PC-3 (cell line): ENCODE measurements around the gene AGPAT3. TPM values are rescaled to one million over a fixed set of nuclear protein-coding genes. Genes with fewer than 3 reads are reported as not detected.

Experiments
- ATAC-seq: fragments of 200-7000 bp; cut with Tn5 transposase; 2 replicates; pipeline ENCODE4 v1.9.1; 2020; ENCODE audit warnings: mild to moderate bottlenecking, moderate library complexity
- BruUV-seq: library from RNA; stranded (reverse); fragments of 400-500 nt; replicated peaks from 2 replicates; lab custom pipeline; 2021; lab: Mats Ljungman, UMichigan
- CTCF ChIA-PET: fragments of 300-600 bp; sonication (Branson Sonifier 250); formaldehyde crosslinking; loops from one replicate; lab custom pipeline; 2022; ENCODE audit warnings: antibody characterized with exemption; lab: Charles Lee
- POLR2A ChIA-PET: fragments of 300-600 bp; sonication (Branson Sonifier 250); formaldehyde crosslinking; loops from one replicate; lab custom pipeline; 2022; ENCODE audit warnings: antibody characterized with exemption; ENCODE audit not compliant: unreplicated experiment; lab: Charles Lee
- DNase-seq: peaks from one replicate; pipeline ENCODE4 v3.0.0-alpha.2; 2015
- H2AFZ ChIP-seq: fragments of 300-600 bp; sonication (generic); 2 replicates; pipeline ENCODE4 v1.6.0; 2016; ENCODE audit warnings: antibody characterized with exemption, low read length
- H3F3A ChIP-seq: fragments of 300-600 bp; sonication (generic); one replicate; pipeline ENCODE4 v1.6.0; 2017; ENCODE audit warnings: antibody characterized with exemption, low read length, control low read depth, mild to moderate bottlenecking; ENCODE audit not compliant: unreplicated experiment
- H3K27ac ChIP-seq: fragments of 300-600 bp; sonication (generic); 2 replicates; pipeline ENCODE4 v1.5.1; 2016; ENCODE audit warnings: mild to moderate bottlenecking, low read length
- H3K27me3 ChIP-seq: fragments of 300-600 bp; sonication (generic); 2 replicates; pipeline ENCODE4 v1.6.1; 2016; ENCODE audit warnings: low read length, mixed read lengths
- H3K36me3 ChIP-seq: fragments of 300-600 bp; sonication (generic); 2 replicates; pipeline ENCODE4 v1.6.1; 2016; ENCODE audit warnings: low read depth, mixed run types, low read length, mixed read lengths
- H3K4me1 ChIP-seq: fragments of 300-600 bp; sonication (generic); 2 replicates; pipeline ENCODE4 v1.5.1; 2016; ENCODE audit warnings: low read length; ENCODE audit not compliant: insufficient read depth
- H3K4me2 ChIP-seq: fragments of 300-600 bp; sonication (generic); 2 replicates; pipeline ENCODE4 v1.6.0; 2016; ENCODE audit warnings: low read length
- H3K4me3 ChIP-seq: fragments of 300-600 bp; sonication (generic); 2 replicates; pipeline ENCODE4 v1.5.1; 2016; ENCODE audit warnings: mild to moderate bottlenecking, low read length, mixed read lengths
- H3K79me2 ChIP-seq: fragments of 300-600 bp; sonication (generic); 2 replicates; pipeline ENCODE4 v1.6.1; 2017; ENCODE audit warnings: low read length, mixed read lengths
- H3K9ac ChIP-seq: fragments of 300-600 bp; sonication (generic); 2 replicates; pipeline ENCODE4 v1.6.0; 2016; ENCODE audit warnings: mild to moderate bottlenecking, low read length
- H3K9me2 ChIP-seq: fragments of 300-600 bp; sonication (generic); replicated peaks from 2 replicates; pipeline ENCODE4 v1.6.1; 2016; ENCODE audit warnings: mixed run types, low read length, mixed read lengths
- H3K9me3 ChIP-seq: fragments of 300-600 bp; sonication (generic); 2 replicates; pipeline ENCODE4 v1.6.1; 2016; ENCODE audit warnings: low read length, mixed read lengths
- H4K20me1 ChIP-seq: fragments of 300-600 bp; sonication (generic); 2 replicates; pipeline ENCODE4 v1.6.1; 2016; ENCODE audit warnings: low read length, mixed read lengths
- CTCF ChIP-seq: fragments of 300-600 bp; sonication (generic); conservative IDR thresholded peaks from 2 replicates; pipeline ENCODE4 v1.5.1; 2017; ENCODE audit warnings: antibody characterized with exemption, low read depth, mild to moderate bottlenecking, low read length
- EZH2 ChIP-seq: fragments of 300-600 bp; sonication (generic); IDR thresholded peaks from one replicate; pipeline ENCODE4 v1.6.1; 2017; ENCODE audit warnings: antibody characterized with exemption, mild to moderate bottlenecking, low read length; ENCODE audit not compliant: unreplicated experiment
- EZH2phosphoT487 ChIP-seq: fragments of 300-600 bp; sonication (generic); IDR thresholded peaks from 2 replicates; pipeline ENCODE4 v1.6.1; 2018; ENCODE audit warnings: mild to moderate bottlenecking, antibody characterized with exemption, low read length, borderline replicate concordance
- intact Hi-C: fragments of 100-400 bp; cut with micrococcal nuclease; formaldehyde crosslinking; loops from 2 replicates; pipeline ENCODE4 v1.9.0; 2023
- total RNA-seq: library from RNA; depleted of rRNA; stranded (reverse); fragments of >200 nt; gene quantifications from 2 replicates; pipeline ENCODE4 v1.2.3, GENCODE V29; 2014

The AGPAT3 gene
- total RNA-seq, 1 experiment from 2014 or later = 76.1 TPM

DNA sequence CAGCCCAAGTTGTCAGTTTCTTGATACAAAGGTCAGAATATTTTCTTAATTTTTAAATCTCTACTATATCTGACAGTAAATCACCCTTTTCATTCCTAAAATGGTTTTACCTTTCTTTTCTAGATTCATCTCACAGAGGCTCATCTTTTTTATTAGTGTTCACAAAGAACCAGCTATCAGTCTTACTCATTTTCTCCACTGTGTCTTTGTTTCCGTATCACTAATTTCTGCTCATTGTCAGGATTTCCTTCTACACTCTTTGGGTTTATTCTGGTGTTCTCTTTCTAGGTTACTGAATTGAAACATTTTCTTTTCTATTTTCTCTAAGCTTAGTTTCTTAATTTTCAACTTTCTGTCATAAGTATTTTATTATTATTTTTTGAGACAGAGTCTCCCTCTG, 8.7 kb downstream of the AGPAT3 start:
- ATAC-seq (no peak), DNase-seq (no peak)
- no peaks in the 10 kb centered on the region for H3K9me2 ChIP-seq
- H2AFZ ChIP-seq = no peak overlapping the region
- H3K4me3 ChIP-seq = no peak overlapping the region
- TF ChIP-seq CTCF (no peak), EZH2 (no peak), EZH2phosphoT487 (no peak)
- H3K4me1 ChIP-seq = peaks cover 3% of the 10 kb centered on the region
- no TSS peak for BruUV-seq
- H3K9ac ChIP-seq = no peak overlapping the region
- H3F3A ChIP-seq = no peaks in the 10 kb centered on the region
- peaks cover 93% of the 10 kb centered on the region for H3K79me2 ChIP-seq
- ChIA-PET POLR2A (no interaction called here), CTCF (no interaction called here)
- H3K4me2 ChIP-seq = no peak overlapping the region
- intact Hi-C loops = no loop called here
- H3K27me3 ChIP-seq = no peaks in the 10 kb centered on the region
- H3K36me3 ChIP-seq = peaks cover 13% of the 10 kb centered on the region; the same call in 1 of the 2 replicates
- no peaks in the 10 kb centered on the region for H3K9me3 ChIP-seq
- no peaks in the 10 kb centered on the region; the same call in 1 of the 2 replicates for H4K20me1 ChIP-seq
- H3K27ac ChIP-seq = no peak overlapping the region

DNA sequence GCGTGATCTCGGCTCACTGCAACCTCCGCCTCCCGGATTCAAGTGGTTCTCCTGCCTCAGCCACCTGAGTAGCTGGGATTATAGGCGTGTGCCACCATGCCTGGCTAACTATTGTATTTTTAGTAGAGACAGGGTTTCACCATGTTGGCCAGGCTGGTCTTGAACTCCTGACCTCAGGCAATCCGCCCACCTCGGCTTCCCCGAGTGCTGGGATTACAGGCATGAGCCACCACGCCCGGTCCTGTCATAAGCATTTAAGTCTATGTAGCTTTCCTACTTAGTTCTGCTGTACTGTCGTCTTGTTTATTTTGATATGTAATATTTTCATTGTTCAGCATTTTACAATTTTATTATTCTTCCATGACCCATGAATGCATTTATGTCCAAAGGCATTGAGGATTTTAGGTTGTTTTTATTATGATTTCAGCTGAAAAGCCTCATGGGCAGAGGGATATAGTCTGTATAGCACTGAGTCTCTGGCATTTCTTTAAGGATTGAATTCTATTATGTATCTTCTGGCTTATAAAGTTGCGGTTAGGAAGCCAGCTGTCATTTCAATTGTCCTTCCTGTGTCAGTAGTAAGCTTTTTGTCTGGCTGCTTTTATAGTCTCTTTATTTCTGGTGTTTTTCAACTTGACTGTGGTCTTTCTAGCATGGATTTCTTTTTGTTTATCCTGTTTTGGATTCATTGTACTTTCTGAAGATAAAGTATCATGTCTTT, 9.2 kb downstream of the AGPAT3 start:
- Histone ChIP-seq H3K79me2 (peaks cover 93% of the 10 kb centered on the region), H3K4me3 (no peak overlapping the region), H3K27ac (no peak overlapping the region), H3K36me3 (peaks cover 7% of the 10 kb centered on the region; the same call in 1 of the 2 replicates), H3K9ac (no peak overlapping the region), H3K27me3 (no peaks in the 10 kb centered on the region), H3K9me3 (no peaks in the 10 kb centered on the region), H3K4me2 (no peak overlapping the region), H2AFZ (no peak overlapping the region), H3F3A (no peaks in the 10 kb centered on the region), H3K4me1 (peaks cover under 1% of the 10 kb centered on the region), H4K20me1 (no peaks in the 10 kb centered on the region; the same call in 1 of the 2 replicates), H3K9me2 (no peaks in the 10 kb centered on the region)
- ChIA-PET POLR2A (no interaction called here), CTCF (no interaction called here)
- no peak for DNase-seq
- TF ChIP-seq EZH2phosphoT487 (no peak), EZH2 (no peak), CTCF (no peak)
- no peak for ATAC-seq
- intact Hi-C loops = no loop called here
- BruUV-seq = no TSS peak

DNA sequence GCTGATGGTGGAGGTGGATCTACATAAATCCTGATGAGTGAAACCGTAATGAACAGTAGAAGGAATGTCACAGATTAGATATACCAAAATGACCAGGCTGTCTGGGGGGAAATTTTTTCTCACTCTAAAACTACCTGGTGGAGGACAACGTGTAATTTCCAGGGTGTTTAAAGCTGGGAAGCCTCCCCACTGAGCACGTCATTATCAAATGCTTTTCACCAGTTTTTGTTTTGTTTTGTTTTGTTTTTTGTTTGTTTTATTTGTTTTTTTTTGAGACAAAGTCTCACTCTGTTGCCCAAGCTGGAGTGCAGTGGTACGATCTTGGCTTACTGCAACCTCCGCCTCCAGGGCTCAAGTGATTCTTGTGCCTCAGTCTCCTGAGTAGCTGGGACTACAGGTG, 11.6 kb downstream of the AGPAT3 start:
- Histone ChIP-seq H3K27me3 (no peaks in the 10 kb centered on the region), H3F3A (no peaks in the 10 kb centered on the region), H3K9ac (no peak overlapping the region), H3K4me3 (no peak overlapping the region), H3K36me3 (0 out of 2 replicates have a peak, but pooled peaks cover 6% of the 10 kb centered on the region), H3K9me2 (no peaks in the 10 kb centered on the region), H3K4me2 (no peak overlapping the region), H3K27ac (no peak overlapping the region), H4K20me1 (peaks cover 10% of the 10 kb centered on the region), H3K4me1 (peaks cover 17% of the 10 kb centered on the region), H3K9me3 (no peaks in the 10 kb centered on the region), H2AFZ (no peak overlapping the region), H3K79me2 (peaks cover 87% of the 10 kb centered on the region)
- ATAC-seq (no peak), DNase-seq (no peak)
- TF ChIP-seq CTCF = no peak
- TF ChIP-seq EZH2phosphoT487 = no peak
- TF ChIP-seq EZH2 = no peak
- ChIA-PET POLR2A (no interaction called here), CTCF (no interaction called here)
- no TSS peak for BruUV-seq
- intact Hi-C loops = no loop called here
